Loucy (cell line): ENCODE results near the gene CDH26.

Source experiments
- EZH2phosphoT487 ChIP-seq: fragments of 200-600 bp; IDR thresholded peaks from 2 replicates; pipeline ENCODE4 v1.6.1; 2018; ENCODE audit warnings: antibody characterized with exemption, mild to moderate bottlenecking, moderate library complexity, borderline replicate concordance
- TF ChIP-seq, protein P1 (sequence below): fragments of 200-600 bp; sonication (generic); conservative IDR thresholded peaks from 2 replicates; pipeline ENCODE4 v1.5.1; 2014; ENCODE audit warnings: mild to moderate bottlenecking, antibody characterized with exemption, low read length

DNA sequence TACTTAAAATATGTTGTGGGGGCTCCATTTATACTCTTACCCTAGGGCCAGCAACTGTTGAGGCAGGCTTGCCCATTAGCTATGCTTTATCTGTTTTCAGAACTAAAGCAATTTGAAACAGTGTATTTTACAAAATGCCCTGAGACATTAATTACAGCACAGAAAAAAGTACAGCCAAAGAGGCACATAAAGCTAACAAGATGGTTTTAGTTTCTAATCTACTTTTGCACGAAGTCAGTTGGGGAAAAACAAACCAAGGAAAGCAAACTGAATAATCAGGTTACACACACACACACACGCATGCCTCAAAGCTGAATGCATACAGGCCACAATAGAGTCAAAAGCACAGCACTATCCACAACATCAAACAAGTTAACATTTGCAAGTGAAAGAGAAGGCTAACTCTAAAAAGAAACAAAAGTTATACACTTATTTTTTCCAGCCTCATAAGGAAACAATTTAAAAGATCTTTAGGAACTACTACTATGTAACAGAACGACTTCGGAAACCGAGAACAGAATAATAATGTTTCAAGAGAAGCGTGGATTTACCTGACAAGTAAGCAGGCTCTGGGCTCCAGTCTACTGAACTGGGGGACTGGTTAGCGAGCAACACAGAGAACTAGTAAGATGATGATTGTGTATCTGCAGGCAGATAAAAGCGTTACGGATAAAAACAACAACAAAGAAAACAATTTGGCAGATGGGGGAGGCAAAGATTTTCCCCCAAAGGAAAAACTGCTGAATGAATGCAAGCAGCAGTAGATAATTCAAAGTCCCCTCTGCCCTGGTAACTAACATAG lies 26.5 kb upstream of the CDH26 start:
- TF ChIP-seq, protein P1, sequence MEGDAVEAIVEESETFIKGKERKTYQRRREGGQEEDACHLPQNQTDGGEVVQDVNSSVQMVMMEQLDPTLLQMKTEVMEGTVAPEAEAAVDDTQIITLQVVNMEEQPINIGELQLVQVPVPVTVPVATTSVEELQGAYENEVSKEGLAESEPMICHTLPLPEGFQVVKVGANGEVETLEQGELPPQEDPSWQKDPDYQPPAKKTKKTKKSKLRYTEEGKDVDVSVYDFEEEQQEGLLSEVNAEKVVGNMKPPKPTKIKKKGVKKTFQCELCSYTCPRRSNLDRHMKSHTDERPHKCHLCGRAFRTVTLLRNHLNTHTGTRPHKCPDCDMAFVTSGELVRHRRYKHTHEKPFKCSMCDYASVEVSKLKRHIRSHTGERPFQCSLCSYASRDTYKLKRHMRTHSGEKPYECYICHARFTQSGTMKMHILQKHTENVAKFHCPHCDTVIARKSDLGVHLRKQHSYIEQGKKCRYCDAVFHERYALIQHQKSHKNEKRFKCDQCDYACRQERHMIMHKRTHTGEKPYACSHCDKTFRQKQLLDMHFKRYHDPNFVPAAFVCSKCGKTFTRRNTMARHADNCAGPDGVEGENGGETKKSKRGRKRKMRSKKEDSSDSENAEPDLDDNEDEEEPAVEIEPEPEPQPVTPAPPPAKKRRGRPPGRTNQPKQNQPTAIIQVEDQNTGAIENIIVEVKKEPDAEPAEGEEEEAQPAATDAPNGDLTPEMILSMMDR, result no peak
- TF ChIP-seq EZH2phosphoT487, result no peak
